CD4-positive, alpha-beta T cell (primary cell): ENCODE results near the gene EOLA1. TPM values are rescaled to one million over a fixed set of nuclear protein-coding genes. Genes with fewer than 3 reads are reported as not detected.
A peak's percentile ranks its signal among the peaks of the same experiment; 100 is the strongest.
"Not testable (repeated sequence)": the region's sequence is repeated elsewhere in the genome, so short reads cannot be mapped to it uniquely, and the experiment has no call there.

Source experiments
- ATAC-seq: fragments of 200-7000 bp; cut with Tn5 transposase; one replicate; pipeline ENCODE4 v1.10.0; 2022; ENCODE audit warnings: mild to moderate bottlenecking; ENCODE audit not compliant: poor library complexity
- CTCF ChIA-PET: fragments of 350-600 bp; sonication (Branson Sonifier 250); formaldehyde crosslinking; loops from one replicate; lab custom pipeline; 2021; ENCODE audit warnings: antibody characterized with exemption, inconsistent platforms; lab: Charles Lee
- POLR2A ChIA-PET: fragments of 350-600 bp; sonication (Branson Sonifier 250); formaldehyde crosslinking; loops from one replicate; lab custom pipeline; 2021; ENCODE audit warnings: antibody characterized with exemption, inconsistent platforms; lab: Charles Lee
- DNase-seq, 14 experiments: peaks; one replicate each; pipeline ENCODE4 v3.0.0-alpha.2; 2013 to 2020; ENCODE audit warnings: mixed read lengths in 2 of 14
- H3K27ac ChIP-seq, 2 donors: one replicate each; pipeline versions ENCODE4 v1.5.1 to v1.7.0; 2013; ENCODE audit warnings: low read length in 2 of 2, low read depth in 1 of 2, mild to moderate bottlenecking in 1 of 2
- H3K27me3 ChIP-seq, 2 experiments: 1 replicate in 1 of 2; 2 replicates in 1 of 2; pipeline versions ENCODE4 v1.6.1 to v1.7.0; 2013; ENCODE audit warnings: low read length in 2 of 2, control low read depth in 1 of 2, mild to moderate bottlenecking in 1 of 2, moderate library complexity in 1 of 2; ENCODE audit not compliant: insufficient read depth in 2 of 2, control insufficient read depth in 1 of 2
- H3K36me3 ChIP-seq: one replicate; pipeline ENCODE4 v1.6.1; 2013; ENCODE audit warnings: low read length, control low read depth; ENCODE audit not compliant: insufficient read depth
- H3K4me1 ChIP-seq: one replicate; pipeline ENCODE4 v1.6.1; 2013; ENCODE audit warnings: low read length, control low read depth; ENCODE audit not compliant: insufficient read depth
- H3K4me3 ChIP-seq: one replicate; pipeline ENCODE4 v1.5.1; 2013; ENCODE audit warnings: mild to moderate bottlenecking, low read length, moderate library complexity
- H3K9me3 ChIP-seq, 2 experiments: 1 replicate in 1 of 2; 2 replicates in 1 of 2; pipeline versions ENCODE4 v1.6.1 to v1.7.0; 2013; ENCODE audit warnings: low read length in 2 of 2, mild to moderate bottlenecking in 2 of 2, control low read depth in 1 of 2, moderate library complexity in 1 of 2; ENCODE audit not compliant: control insufficient read depth in 1 of 2, insufficient read depth in 1 of 2
- H3K27ac Mint-ChIP-seq: one replicate; pipeline ENCODE4 v1.8.0; 2020; ENCODE audit warnings: mixed read lengths
- H3K27me3 Mint-ChIP-seq: one replicate; pipeline ENCODE4 v1.8.0; 2021; ENCODE audit warnings: mixed read lengths
- H3K36me3 Mint-ChIP-seq: one replicate; pipeline ENCODE4 v1.8.0; 2021; ENCODE audit warnings: low read depth, mixed read lengths
- H3K4me1 Mint-ChIP-seq: one replicate; pipeline ENCODE4 v1.8.0; 2021; ENCODE audit warnings: low read depth, mixed read lengths
- H3K4me3 Mint-ChIP-seq: one replicate; pipeline ENCODE4 v1.8.0; 2020; ENCODE audit warnings: mild to moderate bottlenecking, mixed read lengths
- H3K9me3 Mint-ChIP-seq: one replicate; pipeline ENCODE4 v1.8.0; 2020; ENCODE audit warnings: mixed read lengths
- CTCF ChIP-seq: fragments of 200-600 bp; IDR thresholded peaks from one replicate; pipeline ENCODE4 v1.8.0; 2022; ENCODE audit warnings: antibody characterized with exemption, mild to moderate bottlenecking
- intact Hi-C, 2 experiments: fragments of 100-400 bp; cut with DNase I in 1 of 2; cut with micrococcal nuclease in 1 of 2; formaldehyde crosslinking; loops; one replicate each; pipeline versions ENCODE4 v1.15.1 to v1.9.0; 2023 to 2025; cut with DNase I, micrococcal nuclease
- total RNA-seq, 174 experiments: library from RNA in 2 of 174; stranded (reverse) in 2 of 174; gene quantifications; one replicate each; pipeline ENCODE4 v1.2.3 and lab custom pipeline; 2021 to 2026

The EOLA1 gene
- total RNA-seq, 2 experiments from 2014 or later: 63.1 to 68.5 TPM

GRCh38 chrX:149497626-149498025 lies 43.2 kb upstream of the EOLA1 start:
- H3K36me3 ChIP-seq: peaks cover 97% of the 10 kb centered on the region
- Mint-ChIP-seq H3K9me3 (no peaks in the 10 kb centered on the region), H3K27ac (peak overlapping the region; percentile 64), H3K4me3 (no peak overlapping the region), H3K4me1 (peaks cover 21% of the 10 kb centered on the region), H3K27me3 (no peaks in the 10 kb centered on the region), H3K36me3 (no peaks in the 10 kb centered on the region)
- intact Hi-C loops: no loop called here
- no peak for ATAC-seq
- no peaks in the 10 kb centered on the region for H3K27me3 ChIP-seq
- H3K4me1 ChIP-seq: peaks cover 25% of the 10 kb centered on the region
- no peak overlapping the region for H3K4me3 ChIP-seq
- no peaks in the 10 kb centered on the region for H3K9me3 ChIP-seq
- DNase-seq: peak in 1 of 14 experiments; percentile 7
- no peak for TF ChIP-seq CTCF
- ChIA-PET POLR2A (no interaction called here), CTCF (interaction anchor here (1.3 kb wide), 1 partner anchor 15 kb away, joined by 3 read pairs; no protein-coding TSS in a partner anchor)
- H3K27ac ChIP-seq: no peak overlapping the region

DNA sequence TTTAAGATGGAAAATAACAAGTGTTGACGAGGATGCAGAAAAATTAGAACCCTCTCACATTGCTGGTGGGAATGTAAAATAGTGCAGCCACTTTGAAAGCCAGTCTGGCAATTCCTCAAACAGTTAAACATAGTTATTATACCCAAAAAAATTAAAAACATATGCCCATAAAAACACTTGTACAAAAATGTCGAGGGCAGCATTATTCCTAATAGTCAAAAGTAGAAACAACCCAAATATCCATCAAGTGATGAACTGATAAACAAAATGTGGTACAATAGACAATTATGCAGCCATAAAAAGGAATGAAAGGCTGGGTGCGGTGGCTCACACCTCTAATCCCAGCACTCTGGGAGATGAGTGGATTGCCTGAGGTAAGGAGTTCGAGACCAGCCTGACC lies 42.0 kb upstream of the EOLA1 start:
- no peaks in the 10 kb centered on the region for H3K27me3 Mint-ChIP-seq
- CTCF ChIA-PET: no interaction called here
- no peaks in the 10 kb centered on the region for H3K27me3 ChIP-seq
- H3K4me1 ChIP-seq: peaks cover 29% of the 10 kb centered on the region
- intact Hi-C loops: no loop called here
- ATAC-seq (no peak), DNase-seq (peak in 1 of 14 experiments; percentile 2)
- TF ChIP-seq CTCF: no peak
- no peak overlapping the region for H3K27ac Mint-ChIP-seq
- H3K4me1 Mint-ChIP-seq: peaks cover 21% of the 10 kb centered on the region
- no peak overlapping the region for H3K4me3 Mint-ChIP-seq
- peaks cover 89% of the 10 kb centered on the region for H3K36me3 ChIP-seq
- no peak overlapping the region for H3K27ac ChIP-seq
- no peak overlapping the region for H3K4me3 ChIP-seq
- H3K9me3 Mint-ChIP-seq: no peaks in the 10 kb centered on the region
- no peaks in the 10 kb centered on the region for H3K9me3 ChIP-seq
- POLR2A ChIA-PET: interaction anchor here (0.7 kb wide), 1 partner anchor 11 kb away, joined by 4 read pairs; no protein-coding TSS in a partner anchor
- H3K36me3 Mint-ChIP-seq: no peaks in the 10 kb centered on the region

DNA sequence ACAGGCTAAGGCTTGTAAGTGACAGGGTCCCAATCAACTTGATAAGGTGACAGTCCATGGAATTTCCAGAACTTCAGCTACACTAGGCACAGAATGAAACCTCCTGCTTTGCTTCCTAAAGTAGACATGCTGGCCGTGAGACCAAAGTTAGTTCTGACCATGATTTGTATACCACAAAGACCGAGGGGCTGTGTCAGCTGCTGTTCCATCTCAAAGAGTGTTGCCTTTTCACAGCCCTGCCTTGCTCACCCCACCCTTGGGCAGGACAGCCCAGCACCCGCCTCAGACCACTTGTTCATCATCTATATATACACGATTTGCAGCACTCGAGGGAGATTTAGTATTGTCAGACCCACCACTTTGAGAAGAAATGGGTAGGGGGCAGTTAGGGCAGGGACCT lies 41.0 kb upstream of the EOLA1 start:
- Mint-ChIP-seq H3K27me3 (no peaks in the 10 kb centered on the region), H3K4me3 (no peak overlapping the region), H3K27ac (no peak overlapping the region), H3K36me3 (peaks cover 5% of the 10 kb centered on the region), H3K9me3 (no peaks in the 10 kb centered on the region), H3K4me1 (peaks cover 29% of the 10 kb centered on the region)
- ATAC-seq (no peak), DNase-seq (peak in 1 of 14 experiments; percentile 11)
- H3K9me3 ChIP-seq: no peaks in the 10 kb centered on the region
- no peaks in the 10 kb centered on the region for H3K27me3 ChIP-seq
- H3K27ac ChIP-seq: no peak overlapping the region
- no peak overlapping the region for H3K4me3 ChIP-seq
- CTCF ChIA-PET: interaction anchor here (1.1 to 1.5 kb wide), 2 partner anchors 12 to 28 kb away, joined by 3 to 5 read pairs; no protein-coding TSS in a partner anchor
- POLR2A ChIA-PET: no interaction called here
- intact Hi-C loops: loop anchor here in 1 of 2 experiments (5.0 to 10.0 kb wide), 3 partner anchors 128 to 1585 kb away; partner anchors contain the start of genes FMR1 and MTMR1
- peaks cover 31% of the 10 kb centered on the region for H3K4me1 ChIP-seq
- H3K36me3 ChIP-seq: peaks cover 79% of the 10 kb centered on the region
- TF ChIP-seq CTCF: no peak

DNA sequence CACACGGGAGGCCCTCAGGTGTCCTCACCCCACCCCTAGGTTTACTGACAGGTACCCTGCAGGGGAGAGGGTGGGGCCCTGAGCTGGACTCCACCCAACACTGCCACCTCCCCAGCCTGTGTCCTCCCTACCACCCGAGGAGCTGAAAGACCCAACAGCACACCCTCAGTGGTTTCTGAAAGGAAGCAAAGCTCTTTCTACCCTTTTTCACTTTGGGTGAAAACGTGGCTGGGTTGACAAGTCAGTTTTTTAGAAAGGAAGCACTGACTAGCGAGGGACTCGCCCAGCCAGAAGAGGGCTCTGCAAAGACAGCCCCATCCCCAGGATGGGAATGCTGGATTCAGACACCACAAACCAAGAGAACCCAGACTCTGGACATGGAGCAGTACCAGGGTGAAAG lies 37.9 kb upstream of the EOLA1 start:
- not testable (repeated sequence) for H3K4me3 ChIP-seq, H3K27me3 ChIP-seq, H3K9me3 Mint-ChIP-seq, H3K4me3 Mint-ChIP-seq, H3K36me3 Mint-ChIP-seq, H3K27me3 Mint-ChIP-seq, H3K9me3 ChIP-seq, ATAC-seq
- Histone ChIP-seq H3K27ac (peak overlapping the region; percentile 59 to 61), H3K36me3 (peaks cover 49% of the 10 kb centered on the region), H3K4me1 (peaks cover 45% of the 10 kb centered on the region)
- Mint-ChIP-seq H3K4me1 (peaks cover 39% of the 10 kb centered on the region), H3K27ac (peak overlapping the region; percentile 65)
- ChIA-PET CTCF (interaction anchor here (1.6 kb wide), 1 partner anchor 38 kb away, joined by 3 read pairs; the partner anchor contains the start of gene EOLA1), POLR2A (interaction anchor here (5.6 kb wide), 1 partner anchor 37 kb away, joined by 58 read pairs; the partner anchor contains the start of gene EOLA1)
- DNase-seq: peak in 3 of 14 experiments; percentile 21 to 43 (median 30)
- intact Hi-C loops: loop anchor here in 1 of 2 experiments (5.0 to 10.0 kb wide), 3 partner anchors 124 to 1588 kb away; partner anchors contain the start of genes FMR1 and MTMR1

DNA sequence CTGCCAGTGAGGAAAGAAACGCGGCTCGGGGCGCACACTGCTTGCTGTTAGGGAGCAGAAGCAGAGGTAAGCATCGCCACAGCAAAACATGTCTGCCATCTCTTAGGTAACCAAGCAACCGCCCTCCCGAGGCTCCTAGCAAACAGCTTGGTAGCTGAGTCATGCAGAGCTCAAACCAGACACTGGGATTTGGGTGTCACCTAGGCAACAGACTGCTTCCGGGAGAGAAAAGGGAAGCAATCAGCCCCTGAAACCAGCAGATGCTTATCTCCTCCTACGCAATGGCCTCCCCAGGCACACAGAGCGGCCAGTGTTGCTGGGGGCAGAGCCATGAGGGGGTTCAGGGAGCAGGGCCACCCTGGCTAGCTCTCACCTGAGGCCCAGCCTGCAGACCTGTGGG lies 37.4 kb upstream of the EOLA1 start:
- not testable (repeated sequence) for H3K27me3 Mint-ChIP-seq, H3K27me3 ChIP-seq, H3K9me3 Mint-ChIP-seq, H3K9me3 ChIP-seq, H3K36me3 Mint-ChIP-seq
- Mint-ChIP-seq H3K4me1 (peaks cover 39% of the 10 kb centered on the region), H3K4me3 (peak overlapping the region; percentile 99), H3K27ac (peak overlapping the region; percentile 95)
- ChIA-PET CTCF (interaction anchor here (1.6 kb wide), 1 partner anchor 37 kb away, joined by 3 read pairs; the partner anchor contains the start of gene EOLA1), POLR2A (interaction anchor here (0.6 to 5.6 kb wide), 2 partner anchors 37 to 1600 kb away, joined by 3 to 58 read pairs; partner anchors contain the start of gene EOLA1)
- H3K4me1 ChIP-seq: peaks cover 45% of the 10 kb centered on the region
- peak; percentile 59 for ATAC-seq
- peak overlapping the region; percentile 82 for H3K4me3 ChIP-seq
- DNase-seq: peak in 13 of 14 experiments; percentile 40 to 88 (median 60)
- intact Hi-C loops: loop anchor here in 1 of 2 experiments (5.0 to 10.0 kb wide), 3 partner anchors 124 to 1589 kb away; partner anchors contain the start of genes FMR1 and MTMR1
- peak overlapping the region; percentile 59 to 97 for H3K27ac ChIP-seq
- peaks cover 43% of the 10 kb centered on the region for H3K36me3 ChIP-seq
